Endothelial cell of umbilical vein (primary cell): ENCODE results near the gene MED12L.

Experiments
- CTCF ChIP-seq, 2 donors: IDR thresholded peaks; 1 replicate in 1 of 2; 2 replicates in 1 of 2; pipeline ENCODE4 v1.5.1; 2011; ENCODE audit warnings: low read length in 2 of 2, mild to moderate bottlenecking in 2 of 2, moderate library complexity in 2 of 2, control low read depth in 1 of 2, inconsistent platforms in 1 of 2, low read depth in 1 of 2; ENCODE audit not compliant: insufficient read depth in 1 of 2; ENCODE audit errors: extremely low read depth in 1 of 2
- EZH2 ChIP-seq: IDR thresholded peaks from 2 replicates; pipeline ENCODE4 v1.6.1; 2012; ENCODE audit warnings: borderline replicate concordance, low read depth, mild to moderate bottlenecking, moderate library complexity, low read length, inconsistent platforms; ENCODE audit not compliant: severe bottlenecking
- MAX ChIP-seq: IDR thresholded peaks from 2 replicates; pipeline ENCODE4 v1.6.1; 2011; ENCODE audit not compliant: insufficient read depth, insufficient read length
- POLR2A ChIP-seq: IDR thresholded peaks from 2 replicates; pipeline ENCODE4 v1.6.1; 2012; ENCODE audit warnings: low read depth, mild to moderate bottlenecking, control low read depth, low read length
- POLR2AphosphoS5 ChIP-seq: IDR thresholded peaks from 2 replicates; pipeline ENCODE4 v1.6.1; 2012; ENCODE audit warnings: low read depth, mild to moderate bottlenecking, control low read depth, low read length, moderate library complexity; ENCODE audit not compliant: insufficient read depth

GRCh38 chr3:151171145-151171757, 85.8 kb downstream of the MED12L start:
- TF ChIP-seq MAX: no peak
- TF ChIP-seq CTCF (IDR thresholded peaks at IDR 0.05; ENCODE audit: extremely low read depth in 1 of 2, insufficient read depth in 1 of 2, low read depth in 1 of 2, low read length in 2 of 2): no peak
- TF ChIP-seq POLR2AphosphoS5: no peak
- no peak for TF ChIP-seq EZH2
- no peak for TF ChIP-seq POLR2A
